RCC 7860 (cell line): ENCODE measurements around the gene PDS5B.
"Not testable (repeated sequence)": the region's sequence is repeated elsewhere in the genome, so short reads cannot be mapped to it uniquely, and the experiment has no call there.

Experiments
- DNase-seq: peaks from one replicate; pipeline ENCODE4 v3.0.0-alpha.2; 2015; ENCODE audit warnings: low spot score
- FAIRE-seq: peaks from 2 replicates; lab custom pipeline; 2012; peaks lifted over from hg19 to GRCh38; lab: Jason Lieb, UNC

The PDS5B gene

DNA sequence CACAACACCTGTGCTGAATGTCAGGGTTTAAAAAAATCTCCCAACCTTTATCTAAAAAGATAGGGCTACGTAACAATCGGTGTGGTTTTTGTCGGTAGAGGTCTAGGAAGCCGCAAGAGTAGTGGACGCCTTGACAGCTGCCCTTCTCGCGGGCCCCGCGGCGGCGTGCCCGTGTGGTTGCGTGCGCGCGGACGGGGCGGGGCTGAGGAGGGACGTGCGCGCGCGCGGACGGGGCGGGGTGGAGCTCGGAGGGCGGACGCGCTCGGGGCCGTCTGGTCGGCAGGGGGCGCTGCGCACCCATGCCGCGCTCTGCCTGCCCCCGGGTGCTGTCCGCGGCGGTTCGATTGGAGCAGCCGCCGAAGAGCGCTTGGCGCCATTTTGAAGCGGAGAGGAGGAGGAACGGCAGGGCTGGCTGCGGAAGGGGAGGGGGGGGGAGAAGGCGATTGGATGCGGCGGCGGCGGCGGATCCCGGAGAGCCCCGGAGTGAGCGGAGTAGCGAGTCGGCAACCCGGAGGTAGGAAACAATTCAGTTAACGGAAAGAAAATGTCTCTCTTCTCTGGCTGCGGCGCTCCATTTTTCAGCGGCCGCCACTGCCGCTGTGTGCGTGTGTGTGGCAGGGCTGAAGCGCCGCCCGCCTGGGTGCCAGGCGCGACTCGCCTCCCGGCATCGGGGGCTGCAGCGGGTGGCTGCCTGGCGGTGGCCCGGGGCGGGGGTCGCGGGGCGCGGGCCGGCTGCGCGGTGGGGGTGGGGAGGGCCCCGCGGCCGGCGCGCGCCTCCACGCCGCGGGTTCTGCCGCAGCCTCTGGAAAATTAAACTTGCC lies at the start of gene PDS5B:
TSS of gene PDS5B (plus strand) at position 373 of the 821 bp plus-strand sequence. CDS start 62,321 bp downstream, outside the sequence.
- DNase-seq (peak; percentile 82), FAIRE-seq (no peak)

DNA sequence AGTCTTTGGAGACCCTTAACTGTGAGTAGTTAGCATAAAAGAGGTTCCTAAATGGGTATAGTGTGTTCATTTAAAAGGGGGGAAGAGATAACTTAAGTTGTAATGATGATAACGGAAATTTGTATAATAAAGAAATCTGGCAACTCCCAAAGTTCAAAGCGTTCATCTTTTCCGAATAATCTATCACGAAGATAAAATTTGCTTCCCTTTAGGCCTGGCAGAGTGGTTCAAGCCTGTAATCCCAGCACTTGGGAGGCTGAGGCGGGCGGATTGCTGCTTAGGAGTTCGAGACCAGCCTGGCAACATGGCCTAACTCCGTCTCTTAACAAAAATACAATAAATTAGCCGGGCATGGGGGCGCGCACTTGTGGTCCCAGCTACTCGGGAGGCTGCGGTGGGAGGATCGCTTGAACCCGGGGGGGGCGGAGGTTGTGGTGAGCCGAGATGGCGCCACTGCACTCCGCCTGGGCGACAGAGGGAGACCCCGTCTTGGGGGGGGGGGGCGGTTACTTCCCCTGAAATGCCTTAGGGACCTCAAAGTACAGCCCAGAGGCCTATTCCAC lies 48.6 kb upstream of the PDS5B start:
- DNase-seq (no peak), FAIRE-seq (no peak)

- no peak for FAIRE-seq
- DNase-seq, result no peak
Measured at GRCh38 chr13:32538143-32538620, 48.1 kb upstream of the PDS5B start.

GRCh38 chr13:32538621-32539246 lies 47.5 kb upstream of the PDS5B start, which contains the start of gene N4BP2L2:
Gene N4BP2L2, minus strand, starts transcription at chr13:32538795. Its CDS starts 1,768 bp downstream, at chr13:32537027.
- DNase-seq (peak; percentile 85), FAIRE-seq (peak; percentile 85)

DNA sequence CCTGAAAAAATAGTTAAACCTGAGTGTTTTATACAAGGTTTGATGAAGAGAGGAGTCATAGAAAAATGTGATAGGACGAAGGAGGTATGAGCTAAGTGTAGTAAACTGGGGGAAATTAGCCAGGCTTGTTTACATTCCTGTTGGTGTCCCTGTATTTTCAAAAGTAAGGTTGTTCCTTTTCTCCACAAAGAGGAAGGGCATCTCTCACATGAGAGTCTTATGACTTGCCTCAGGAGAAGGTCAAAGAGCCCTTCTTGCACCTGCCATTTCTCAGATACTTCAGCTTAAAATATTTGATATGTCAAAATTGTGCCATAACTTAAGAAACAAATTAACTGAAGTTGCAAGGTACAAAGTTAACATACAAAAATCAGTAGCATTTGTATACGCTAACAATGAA lies 44.0 kb upstream of the PDS5B start:
- DNase-seq (no peak), FAIRE-seq (no peak)

DNA sequence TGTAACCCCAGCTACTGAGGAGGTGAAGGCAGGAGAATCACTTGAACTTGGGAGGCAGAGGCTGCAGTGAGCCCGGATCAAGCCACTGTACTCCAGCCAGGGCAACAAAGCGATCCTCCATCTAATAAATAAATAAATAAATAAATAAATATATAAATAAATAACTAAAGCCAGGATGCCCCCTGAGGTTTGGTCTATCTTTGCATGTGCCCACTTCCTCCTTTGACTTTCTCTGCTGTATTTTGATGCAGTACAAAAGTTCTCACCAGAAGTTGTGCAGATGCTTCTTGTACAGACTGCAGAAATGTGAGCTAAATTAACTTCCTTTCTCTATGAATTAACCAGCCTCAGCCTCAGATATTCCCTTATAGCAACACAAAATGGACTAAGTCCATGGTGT lies 41.2 kb upstream of the PDS5B start:
- FAIRE-seq, result no peak
- no peak for DNase-seq

DNA sequence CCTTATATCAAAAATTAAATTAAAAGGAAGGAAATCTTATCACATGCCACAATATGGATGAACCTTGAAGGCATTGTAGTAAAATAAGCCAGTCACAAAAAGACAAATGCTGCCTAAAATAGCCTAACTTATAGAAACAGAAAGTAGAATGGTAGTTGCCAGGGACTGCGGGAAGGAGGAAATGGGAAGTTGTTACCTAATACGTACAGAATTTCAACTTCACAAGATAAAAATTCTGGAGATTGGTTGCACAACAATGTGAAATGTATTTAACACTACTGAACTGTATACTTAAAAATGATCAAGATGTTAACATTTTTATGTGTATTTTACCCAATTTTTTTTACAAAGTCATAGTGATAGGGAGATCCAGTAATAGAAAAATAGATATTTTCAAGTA lies 37.4 kb upstream of the PDS5B start:
- no peak for FAIRE-seq
- no peak for DNase-seq

DNA sequence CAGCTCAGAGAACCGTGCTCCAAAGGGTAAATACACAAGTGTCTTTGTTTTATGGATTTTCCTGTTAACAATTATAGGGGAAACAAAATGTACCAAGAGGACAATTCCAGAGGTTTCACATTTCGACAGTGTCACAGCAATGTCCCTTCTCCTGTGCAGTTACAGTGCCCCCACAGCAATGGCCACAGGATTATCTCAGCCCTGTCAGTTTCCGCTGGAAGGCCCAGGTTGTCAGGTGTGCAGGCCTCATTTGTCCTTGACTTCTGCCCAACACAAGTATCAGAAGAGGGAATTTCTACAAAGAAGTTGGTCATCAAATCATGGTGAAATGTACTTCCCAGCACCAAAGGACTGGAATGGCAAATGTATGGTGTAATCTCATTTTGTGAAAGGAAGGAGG lies 36.5 kb upstream of the PDS5B start:
- FAIRE-seq, result no peak

GRCh38 chr13:32553720-32554119 lies 32.5 kb upstream of the PDS5B start:
- no peak for FAIRE-seq
- DNase-seq, result no peak

More for the DNA sequence above, 36.5 kb upstream of the PDS5B start:
- no peak for DNase-seq

GRCh38 chr13:32555613-32556012 lies 30.6 kb upstream of the PDS5B start:
- DNase-seq, result no peak
- no peak for FAIRE-seq

DNA sequence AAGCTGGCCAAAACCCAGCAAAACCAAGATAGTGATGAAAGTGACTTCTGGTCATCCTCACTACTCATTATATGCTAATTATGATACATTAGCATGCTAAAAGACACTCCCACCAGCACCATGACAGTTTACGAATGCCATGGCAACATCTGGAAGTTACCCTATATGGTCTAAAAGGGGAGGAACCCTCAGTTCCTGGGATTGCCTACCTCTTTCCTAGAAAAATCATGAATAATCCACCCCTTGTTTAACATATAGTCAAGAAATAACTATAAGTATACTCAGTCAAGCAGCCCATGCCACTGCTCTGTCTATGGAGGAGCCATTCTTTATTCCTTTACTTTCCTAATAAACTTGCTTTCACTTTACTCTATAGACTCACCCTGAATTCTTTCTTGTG lies 25.4 kb upstream of the PDS5B start:
- not testable (repeated sequence) for DNase-seq, FAIRE-seq

DNA sequence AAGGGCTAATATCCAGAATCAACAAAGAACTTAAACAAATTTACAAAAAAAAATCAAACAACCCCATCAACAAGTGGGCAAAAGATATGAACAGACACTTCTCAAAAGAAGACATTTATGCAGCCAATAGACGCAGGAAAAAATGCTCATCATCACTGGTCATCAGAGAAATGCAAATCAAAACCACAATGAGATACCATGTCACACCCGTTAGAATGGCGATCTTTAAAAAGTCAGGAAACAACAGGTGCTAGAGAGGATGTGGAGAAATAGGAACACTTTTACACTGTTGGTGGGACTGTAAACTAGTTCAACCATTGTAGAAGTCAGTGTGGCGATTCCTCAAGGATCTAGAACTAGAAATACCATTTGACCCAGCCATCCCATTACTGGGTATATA lies 10.6 kb upstream of the PDS5B start:
- not testable (repeated sequence) for FAIRE-seq, DNase-seq

DNA sequence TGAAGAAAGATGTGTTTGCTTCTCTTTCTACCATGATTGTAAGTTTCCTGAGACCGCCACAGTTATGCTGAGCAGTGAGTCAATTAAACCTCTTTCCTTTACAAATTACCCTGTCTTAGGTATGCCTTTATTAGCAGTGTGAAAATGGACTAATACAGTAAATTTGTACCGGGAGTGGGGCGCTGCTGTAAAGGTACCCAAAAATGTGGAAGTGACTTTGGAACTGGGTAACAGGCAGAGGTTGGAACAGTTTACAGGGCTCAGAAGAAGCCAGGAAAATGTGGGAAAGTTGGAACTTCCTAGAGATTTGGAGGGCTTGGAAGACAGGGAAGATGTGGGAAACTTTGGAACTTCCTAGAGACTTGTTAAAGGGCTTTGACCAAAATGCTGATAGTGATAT lies 9.2 kb upstream of the PDS5B start:
- FAIRE-seq, result no peak
- no peak for DNase-seq

- DNase-seq (peak; percentile 13), FAIRE-seq (peak; percentile 64)
Measured at GRCh38 chr13:32581177-32581786, 5.0 kb upstream of the PDS5B start.

DNA sequence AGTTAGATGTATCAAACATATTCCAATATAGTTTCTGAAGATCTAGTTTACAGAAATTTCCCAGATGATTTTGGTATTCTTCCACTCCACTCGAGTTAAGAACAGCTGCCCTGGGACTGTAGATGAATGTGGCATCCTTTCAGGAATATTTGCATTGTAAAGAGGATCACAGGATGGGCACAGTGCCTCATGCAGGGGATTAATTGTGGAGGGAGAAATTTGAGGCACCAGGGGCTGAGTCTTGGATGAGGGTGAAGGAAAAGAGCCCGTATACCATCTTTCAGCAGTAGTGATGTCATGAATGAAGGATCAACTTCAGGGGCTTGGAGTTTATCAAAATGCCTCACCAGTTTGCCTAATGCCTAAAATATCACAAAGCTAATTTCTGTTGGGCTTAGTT lies 4.0 kb upstream of the PDS5B start:
- FAIRE-seq, result no peak
- DNase-seq, result no peak

DNA sequence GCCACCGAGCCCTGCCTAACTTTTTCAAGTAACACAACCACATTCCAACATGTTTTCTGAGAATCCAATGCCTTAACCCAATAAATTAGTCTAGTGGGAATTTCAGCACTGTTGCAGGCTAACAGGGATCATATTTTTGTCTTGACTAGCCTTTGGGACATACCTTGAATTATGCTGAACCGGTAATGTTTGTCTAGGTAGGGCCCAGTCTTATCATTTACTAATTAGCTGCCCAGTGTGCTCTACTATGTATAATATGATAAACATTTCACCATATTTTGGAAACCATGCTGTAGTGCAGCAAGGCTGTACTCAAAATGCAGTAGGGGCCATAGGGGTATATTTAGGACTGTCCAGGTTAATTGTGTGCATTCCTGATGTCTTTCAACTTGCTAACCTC lies 3.3 kb upstream of the PDS5B start:
- no peak for FAIRE-seq
- DNase-seq, result no peak

- no peak for FAIRE-seq
- no peak for DNase-seq
Measured at GRCh38 chr13:32585550-32586079, 637 bp upstream of the PDS5B start.

- FAIRE-seq (no peak), DNase-seq (peak; percentile 14)
Measured at GRCh38 chr13:32587011-32587810, 959 bp downstream of the PDS5B start.

GRCh38 chr13:32587811-32588170 lies 1.5 kb downstream of the PDS5B start:
- DNase-seq (no peak), FAIRE-seq (no peak)

DNA sequence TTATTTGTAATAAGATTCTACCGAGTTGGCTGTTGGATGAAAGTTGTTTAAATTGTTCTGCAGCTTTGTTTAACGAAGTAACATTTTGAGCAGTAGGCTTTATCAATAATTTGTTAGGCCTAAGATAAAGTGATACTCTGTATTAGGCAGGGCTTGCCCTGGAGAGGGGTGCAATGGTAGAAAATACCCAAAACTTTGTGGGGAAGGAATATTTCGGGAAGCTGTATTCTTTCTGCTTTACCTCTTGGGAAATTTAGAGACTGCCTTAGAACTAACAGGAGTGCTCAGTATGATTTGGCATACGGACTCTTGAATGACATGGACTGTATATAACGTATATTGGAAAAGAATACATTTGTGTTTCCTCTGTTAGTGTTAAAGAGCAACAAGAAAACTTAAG lies 2.5 kb downstream of the PDS5B start:
- no peak for DNase-seq
- no peak for FAIRE-seq
